HepG2 (cell line): Measurements from ENCODE around the gene CDK18. TPM values are rescaled to one million over a fixed set of nuclear protein-coding genes. Genes with fewer than 3 reads are reported as not detected.

Experiments used
- CHCHD3 ChIP-seq: sonication (generic); formaldehyde crosslinking; IDR thresholded peaks from 2 replicates; pipeline ENCODE4 v1.8.0; 2022; ENCODE audit warnings: mild to moderate bottlenecking, missing genetic modification reagents, moderate library complexity
- EZH2 ChIP-seq: conservative IDR thresholded peaks from 2 replicates; pipeline ENCODE4 v1.6.1; 2012; ENCODE audit warnings: mild to moderate bottlenecking, low read depth, low read length, moderate library complexity
- FOXA1 ChIP-seq, 2 experiments: fragments of 450-650 bp in 1 of 2; sonication (generic) in 1 of 2; formaldehyde crosslinking in 1 of 2; IDR thresholded peaks; 2 replicates each; pipeline versions ENCODE4 v1.4.0 to v1.6.1; 2016 to 2020; ENCODE audit warnings: missing genetic modification reagents in 1 of 2
- FOXA3 ChIP-seq: IDR thresholded peaks from 2 replicates; pipeline ENCODE4 v1.6.1; 2016; ENCODE audit warnings: missing genetic modification reagents, missing compliant biosample characterization
- HDAC1 ChIP-seq: sonication (generic); formaldehyde crosslinking; IDR thresholded peaks from 2 replicates; pipeline ENCODE4 v1.5.1; 2020; ENCODE audit warnings: mild to moderate bottlenecking, missing genetic modification reagents
- KAT8 ChIP-seq: IDR thresholded peaks from 2 replicates; pipeline ENCODE4 v1.6.1; 2016; ENCODE audit warnings: missing genetic modification reagents, missing compliant biosample characterization
- LCORL ChIP-seq, 2 experiments: fragments of 450-650 bp in 1 of 2; sonication (generic) in 1 of 2; formaldehyde crosslinking in 1 of 2; IDR thresholded peaks; 2 replicates each; pipeline versions ENCODE4 v1.5.0 to v1.6.1; 2017 to 2020; ENCODE audit warnings: antibody characterized with exemption in 1 of 2, missing genetic modification reagents in 1 of 2
- MIER2 ChIP-seq: IDR thresholded peaks from 2 replicates; pipeline ENCODE4 v1.6.1; 2016; ENCODE audit warnings: missing biosample characterization, missing genetic modification reagents
- POLR2A ChIP-seq, 2 experiments: IDR thresholded peaks; 2 replicates each; pipeline ENCODE4 v1.6.1; 2011; ENCODE audit warnings: low read depth in 2 of 2, low read length in 2 of 2, mild to moderate bottlenecking in 1 of 2, moderate library complexity in 1 of 2; ENCODE audit not compliant: insufficient read depth in 1 of 2
- PPARG ChIP-seq: conservative IDR thresholded peaks from 2 replicates; pipeline ENCODE4 v1.6.1; 2016; ENCODE audit warnings: missing biosample characterization, missing genetic modification reagents
- TBX2 ChIP-seq: sonication (generic); formaldehyde crosslinking; IDR thresholded peaks from 2 replicates; pipeline ENCODE4 v1.5.0; 2020; ENCODE audit warnings: missing genetic modification reagents, mild to moderate bottlenecking, borderline replicate concordance
- TEAD3 ChIP-seq: optimal IDR thresholded peaks from 2 replicates; pipeline ENCODE3; 2016; ENCODE audit warnings: borderline replicate concordance
- XBP1 ChIP-seq: sonication (generic); formaldehyde crosslinking; IDR thresholded peaks from 2 replicates; pipeline ENCODE4 v1.5.0; 2020; ENCODE audit warnings: missing genetic modification reagents
- ZFX ChIP-seq: sonication (generic); formaldehyde crosslinking; IDR thresholded peaks from 2 replicates; pipeline ENCODE4 v1.4.0; 2020; ENCODE audit warnings: mild to moderate bottlenecking, low read depth, missing genetic modification reagents, moderate library complexity
- ZFY ChIP-seq: sonication (generic); formaldehyde crosslinking; IDR thresholded peaks from 2 replicates; pipeline ENCODE4 v1.4.0; 2020; ENCODE audit warnings: missing genetic modification reagents
- ZNF263 ChIP-seq: sonication (generic); formaldehyde crosslinking; IDR thresholded peaks from 2 replicates; pipeline ENCODE4 v1.4.0; 2020; ENCODE audit warnings: missing genetic modification reagents
- ZNF326 ChIP-seq: sonication (generic); formaldehyde crosslinking; IDR thresholded peaks from 2 replicates; pipeline ENCODE4 v1.4.0; 2020; ENCODE audit warnings: missing genetic modification reagents, borderline replicate concordance
- ZNF678 ChIP-seq: sonication (generic); formaldehyde crosslinking; IDR thresholded peaks from 2 replicates; pipeline ENCODE4 v1.4.0; 2020; ENCODE audit warnings: mild to moderate bottlenecking, missing genetic modification reagents
- ZNF773 ChIP-seq: sonication (generic); formaldehyde crosslinking; IDR thresholded peaks from 2 replicates; pipeline ENCODE4 v1.4.0; 2020; ENCODE audit warnings: missing genetic modification reagents, borderline replicate concordance
- ZNF790 ChIP-seq: sonication (generic); formaldehyde crosslinking; IDR thresholded peaks from 2 replicates; pipeline ENCODE4 v1.8.0; 2022; ENCODE audit warnings: missing genetic modification reagents, mild to moderate bottlenecking, borderline replicate concordance
- ZNF883 ChIP-seq: sonication (generic); formaldehyde crosslinking; IDR thresholded peaks from 2 replicates; pipeline ENCODE4 v1.5.1; 2020; ENCODE audit warnings: mild to moderate bottlenecking, missing genetic modification reagents; ENCODE audit errors: not compliant biosample characterization
- polyA plus RNA-seq, 8 experiments: library from polyadenylated mRNA; depleted of rRNA in 3 of 8; stranded (reverse) in 7 of 8; unstranded in 1 of 8; fragments of >200 nt; fragmentation: Illumina TruSeq in 4 of 8; extraction: Trizol in 4 of 8; gene quantifications; 2 replicates each; pipeline versions ENCODE4 v1.2.1 to v1.2.3, GENCODE V29; 2011 to 2016; ENCODE audit warnings: low read depth in 4 of 8, missing spikeins in 1 of 8, mixed read lengths in 1 of 8; ENCODE audit not compliant: insufficient read depth in 1 of 8
- total RNA-seq, 5 experiments: library from RNA; depleted of rRNA; stranded (reverse); fragments of >200 nt; fragmentation: Illumina TruSeq; extraction: Trizol; gene quantifications; 2 replicates each; pipeline ENCODE4 v1.2.3, GENCODE V29; 2016; ENCODE audit warnings: low read depth in 1 of 5
- TF ChIP-seq, protein P1 (sequence below): IDR thresholded peaks from 2 replicates; pipeline ENCODE4 v1.6.1; 2016
- TF ChIP-seq, protein P2 (sequence below): sonication (generic); formaldehyde crosslinking; conservative IDR thresholded peaks from 2 replicates; pipeline ENCODE4 v1.4.0; 2020; ENCODE audit warnings: mild to moderate bottlenecking, missing genetic modification reagents, moderate library complexity
- TF ChIP-seq, protein P3 (sequence below): sonication (generic); formaldehyde crosslinking; IDR thresholded peaks from 2 replicates; pipeline ENCODE4 v1.4.0; 2020; ENCODE audit warnings: mild to moderate bottlenecking, low read depth, missing genetic modification reagents

The CDK18 gene
- total and polyA plus RNA-seq, 2 of the 13 experiments (the other 11 are each of a cell fraction or from before 2014, with no cell fraction given) = 6.4 to 38.8 TPM

DNA sequence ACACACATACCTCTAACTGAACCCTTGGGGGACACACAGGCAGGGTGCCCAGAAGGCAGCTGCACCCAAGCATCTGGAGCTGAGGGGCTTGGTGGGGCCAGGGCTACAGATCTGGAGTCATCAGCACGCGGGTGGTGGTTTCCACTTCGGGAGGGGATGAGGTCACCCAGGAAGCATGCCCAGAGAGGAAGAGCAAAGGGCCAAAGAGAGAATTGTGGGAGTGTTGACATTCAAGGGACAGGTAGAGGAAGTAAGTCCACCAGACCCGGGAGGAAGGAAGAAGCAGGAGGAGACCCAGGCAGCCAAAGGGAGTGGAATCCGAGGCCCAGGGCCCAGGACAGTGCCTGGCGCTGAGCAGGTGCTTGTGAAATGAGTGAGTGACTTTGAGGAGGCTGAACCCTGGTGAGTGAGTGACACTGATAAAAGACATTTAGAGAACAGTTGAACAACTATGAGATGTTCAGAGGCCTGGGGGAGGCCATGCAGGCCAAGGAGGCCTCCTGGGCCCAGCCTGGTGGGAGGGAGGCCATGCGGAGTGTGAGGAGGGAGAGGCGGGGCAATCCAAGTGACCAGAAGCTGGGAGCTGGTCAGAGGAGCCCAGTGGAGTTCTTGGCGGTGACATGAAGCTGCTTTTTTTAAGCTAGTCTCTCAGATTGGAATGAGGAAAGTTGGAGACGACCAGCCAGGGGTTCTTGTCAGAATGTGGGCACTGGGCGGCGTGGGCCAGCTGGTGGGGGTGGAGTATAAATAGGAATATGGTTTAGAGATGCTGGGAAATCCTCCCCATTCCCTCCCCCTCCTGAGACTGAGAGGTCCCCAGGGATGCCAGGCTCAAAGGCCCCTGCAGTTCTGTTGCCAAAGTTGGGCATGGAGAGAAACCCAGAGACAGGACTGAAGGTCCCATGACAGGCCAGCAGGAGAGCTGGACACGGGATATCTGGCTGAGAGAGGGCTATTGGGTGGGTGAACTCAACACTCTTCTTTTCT is 7.9 kb downstream of the CDK18 start (continued):
- no peak for TF ChIP-seq ZNF790 (CRISPR knock-in tag)
- TF ChIP-seq CHCHD3 = no peak
- peak; percentile 47 for TF ChIP-seq ZNF883 (CRISPR knock-in tag)
- 0 out of 4 replicates have a peak, but pooled peaks of 1 of the 2 experiments have one; percentile 42 for TF ChIP-seq POLR2A (IDR thresholded peaks at IDR 0.05; ENCODE audit: insufficient read depth in 1 of 2, low read depth in 2 of 2, low read length in 2 of 2)
- TF ChIP-seq FOXA1 (IDR thresholded peaks at IDR 0.05) = no peak
- peak; percentile 60; the same call in 1 of the 2 replicates for TF ChIP-seq FOXA1 (CRISPR knock-in tag; IDR thresholded peaks at IDR 0.05)
- peak; percentile 43 for TF ChIP-seq HDAC1
- TF ChIP-seq LCORL (IDR thresholded peaks at IDR 0.05) = no peak
- TF ChIP-seq LCORL (CRISPR knock-in tag; IDR thresholded peaks at IDR 0.05) = peak; percentile 47; the same call in 1 of the 2 replicates
- TF ChIP-seq ZNF263 (CRISPR knock-in tag) = peak; percentile 55; the same call in 1 of the 2 replicates
- TF ChIP-seq ZFX = peak; percentile 84
- no peak for TF ChIP-seq XBP1 (CRISPR knock-in tag)
- TF ChIP-seq TBX2 (CRISPR knock-in tag) = peak; percentile 56; the same call in 1 of the 2 replicates
- TF ChIP-seq ZNF678 (CRISPR knock-in tag) = no peak
- TF ChIP-seq, protein P1, sequence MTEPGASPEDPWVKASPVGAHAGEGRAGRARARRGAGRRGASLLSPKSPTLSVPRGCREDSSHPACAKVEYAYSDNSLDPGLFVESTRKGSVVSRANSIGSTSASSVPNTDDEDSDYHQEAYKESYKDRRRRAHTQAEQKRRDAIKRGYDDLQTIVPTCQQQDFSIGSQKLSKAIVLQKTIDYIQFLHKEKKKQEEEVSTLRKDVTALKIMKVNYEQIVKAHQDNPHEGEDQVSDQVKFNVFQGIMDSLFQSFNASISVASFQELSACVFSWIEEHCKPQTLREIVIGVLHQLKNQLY (CRISPR knock-in tag) = 0 out of 2 replicates have a peak, but pooled peaks have one; percentile 34
- no peak for TF ChIP-seq EZH2
- 0 out of 2 replicates have a peak, but pooled peaks have one; percentile 9 for TF ChIP-seq MIER2 (CRISPR knock-in tag)
- TF ChIP-seq, protein P2, sequence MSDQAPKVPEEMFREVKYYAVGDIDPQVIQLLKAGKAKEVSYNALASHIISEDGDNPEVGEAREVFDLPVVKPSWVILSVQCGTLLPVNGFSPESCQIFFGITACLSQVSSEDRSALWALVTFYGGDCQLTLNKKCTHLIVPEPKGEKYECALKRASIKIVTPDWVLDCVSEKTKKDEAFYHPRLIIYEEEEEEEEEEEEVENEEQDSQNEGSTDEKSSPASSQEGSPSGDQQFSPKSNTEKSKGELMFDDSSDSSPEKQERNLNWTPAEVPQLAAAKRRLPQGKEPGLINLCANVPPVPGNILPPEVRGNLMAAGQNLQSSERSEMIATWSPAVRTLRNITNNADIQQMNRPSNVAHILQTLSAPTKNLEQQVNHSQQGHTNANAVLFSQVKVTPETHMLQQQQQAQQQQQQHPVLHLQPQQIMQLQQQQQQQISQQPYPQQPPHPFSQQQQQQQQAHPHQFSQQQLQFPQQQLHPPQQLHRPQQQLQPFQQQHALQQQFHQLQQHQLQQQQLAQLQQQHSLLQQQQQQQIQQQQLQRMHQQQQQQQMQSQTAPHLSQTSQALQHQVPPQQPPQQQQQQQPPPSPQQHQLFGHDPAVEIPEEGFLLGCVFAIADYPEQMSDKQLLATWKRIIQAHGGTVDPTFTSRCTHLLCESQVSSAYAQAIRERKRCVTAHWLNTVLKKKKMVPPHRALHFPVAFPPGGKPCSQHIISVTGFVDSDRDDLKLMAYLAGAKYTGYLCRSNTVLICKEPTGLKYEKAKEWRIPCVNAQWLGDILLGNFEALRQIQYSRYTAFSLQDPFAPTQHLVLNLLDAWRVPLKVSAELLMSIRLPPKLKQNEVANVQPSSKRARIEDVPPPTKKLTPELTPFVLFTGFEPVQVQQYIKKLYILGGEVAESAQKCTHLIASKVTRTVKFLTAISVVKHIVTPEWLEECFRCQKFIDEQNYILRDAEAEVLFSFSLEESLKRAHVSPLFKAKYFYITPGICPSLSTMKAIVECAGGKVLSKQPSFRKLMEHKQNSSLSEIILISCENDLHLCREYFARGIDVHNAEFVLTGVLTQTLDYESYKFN = peak; percentile 68
- peak; percentile 35 for TF ChIP-seq TEAD3 (CRISPR knock-in tag)
- peak; percentile 46; the same call in 1 of the 2 replicates for TF ChIP-seq KAT8 (CRISPR knock-in tag)
- TF ChIP-seq ZFY = peak; percentile 67
- TF ChIP-seq ZNF326 (CRISPR knock-in tag) = no peak
- TF ChIP-seq, protein P3, sequence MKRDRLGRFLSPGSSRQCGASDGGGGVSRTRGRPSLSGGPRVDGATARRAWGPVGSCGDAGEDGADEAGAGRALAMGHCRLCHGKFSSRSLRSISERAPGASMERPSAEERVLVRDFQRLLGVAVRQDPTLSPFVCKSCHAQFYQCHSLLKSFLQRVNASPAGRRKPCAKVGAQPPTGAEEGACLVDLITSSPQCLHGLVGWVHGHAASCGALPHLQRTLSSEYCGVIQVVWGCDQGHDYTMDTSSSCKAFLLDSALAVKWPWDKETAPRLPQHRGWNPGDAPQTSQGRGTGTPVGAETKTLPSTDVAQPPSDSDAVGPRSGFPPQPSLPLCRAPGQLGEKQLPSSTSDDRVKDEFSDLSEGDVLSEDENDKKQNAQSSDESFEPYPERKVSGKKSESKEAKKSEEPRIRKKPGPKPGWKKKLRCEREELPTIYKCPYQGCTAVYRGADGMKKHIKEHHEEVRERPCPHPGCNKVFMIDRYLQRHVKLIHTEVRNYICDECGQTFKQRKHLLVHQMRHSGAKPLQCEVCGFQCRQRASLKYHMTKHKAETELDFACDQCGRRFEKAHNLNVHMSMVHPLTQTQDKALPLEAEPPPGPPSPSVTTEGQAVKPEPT (CRISPR knock-in tag) = peak; percentile 70; the same call in 1 of the 2 replicates
- TF ChIP-seq ZNF773 (CRISPR knock-in tag) = no peak
- TF ChIP-seq PPARG (CRISPR knock-in tag) = 0 out of 2 replicates have a peak, but pooled peaks have one; percentile 38
- peak; percentile 60 for TF ChIP-seq FOXA3
